ENCODE data around the gene ALDH8A1. TPM values are rescaled to one million over a fixed set of nuclear protein-coding genes. Genes with fewer than 3 reads are reported as not detected.

The ALDH8A1 gene
- total and polyA plus RNA-seq, 2 of the 8 experiments (the other 6 are each of a cell fraction or from before 2014, with no cell fraction given): 0.08 to 0.28 TPM

DNA sequence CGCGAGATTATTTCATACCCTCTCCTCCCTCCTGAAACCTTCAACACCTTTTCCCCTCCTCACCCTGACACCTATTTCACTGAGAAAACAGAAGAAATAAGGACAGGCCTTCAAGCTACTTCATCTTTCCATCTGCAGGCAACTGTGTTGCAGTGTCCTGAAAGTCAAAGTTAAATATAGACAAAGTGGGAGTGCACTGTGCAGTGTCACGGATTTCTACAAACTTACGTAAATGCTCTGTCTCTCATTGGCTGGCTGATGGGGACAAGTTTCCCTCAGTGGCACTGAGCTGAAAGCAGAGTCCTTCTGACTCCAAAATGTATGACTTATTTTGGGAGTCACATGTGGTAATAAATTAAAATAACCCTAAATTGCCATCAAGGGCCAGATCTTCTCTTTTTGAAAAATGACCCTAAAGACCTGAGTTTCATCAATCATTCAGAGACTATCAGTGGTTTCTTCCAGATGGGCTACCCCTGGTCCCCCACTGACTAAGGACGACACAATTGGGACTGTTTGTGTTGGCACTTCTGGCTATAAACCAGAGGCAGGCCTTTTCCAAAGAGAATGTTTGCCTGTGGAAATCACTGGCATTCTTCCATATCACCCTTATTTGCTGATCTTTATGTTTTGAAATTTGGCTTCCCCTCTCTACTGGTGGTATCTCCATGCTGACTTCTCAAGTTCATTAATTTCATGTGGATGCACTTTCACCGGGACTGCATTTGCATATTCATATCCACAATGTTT lies 21.6 kb downstream of the ALDH8A1 start:
- no peak for DNase-seq (ENCODE audit: low read depth in 1 of 2, low spot score in 2 of 2)
- no peaks in the 10 kb centered on the region for H3K79me1 ChIP-seq (ENCODE audit: low read depth, low read length)
- no peaks in the 10 kb centered on the region for H4K20me1 ChIP-seq (replicated peaks in 1 of 2; ENCODE audit: control insufficient read depth in 1 of 2, insufficient read depth in 2 of 2, low read length in 2 of 2)
- POLR2A ChIA-PET (ENCODE audit: partially characterized antibody): no interaction called here
- FAIRE-seq: no peak
- H3K36me3 ChIP-seq (ENCODE audit: control insufficient read depth in 2 of 4, insufficient read depth in 4 of 4, low read length in 3 of 4): no peaks in the 10 kb centered on the region
- H3K23ac ChIP-seq (ENCODE audit: insufficient read length): no peak overlapping the region
- no peak overlapping the region for H2AK5ac ChIP-seq (ENCODE audit: low read depth, low read length)
- H3K9me3 ChIP-seq (ENCODE audit: insufficient read depth in 2 of 2, low read depth in 1 of 2, low read length in 1 of 2): no peaks in the 10 kb centered on the region
- H3K56ac ChIP-seq (replicated peaks; ENCODE audit: insufficient read length, low read depth, low read length): no peak overlapping the region
- 87% methylated on average over 6 of the region's 6 CpGs; no CpG with 5 or more reads in 1 of the 2 experiments for WGBS, 2 experiments (ENCODE audit: extremely low coverage in 1 of 2, insufficient coverage in 1 of 2, insufficient read length in 1 of 2, insufficient replicate concordance in 2 of 2, low coverage in 1 of 2, low lambda C conversion rate in 2 of 2, missing lambda C conversion rate in 1 of 2)
- no peak overlapping the region for H4K91ac ChIP-seq (replicated peaks; ENCODE audit: insufficient read length, low read length)
- H3K4me2 ChIP-seq (ENCODE audit: insufficient read depth in 1 of 2, low read depth in 2 of 2, low read length in 2 of 2): no peak overlapping the region
- H2BK5ac ChIP-seq (ENCODE audit: low read depth, low read length): no peak overlapping the region
- no peak overlapping the region for H3K18ac ChIP-seq (ENCODE audit: extremely low read depth, low read length)
- H2BK12ac ChIP-seq (ENCODE audit: low read depth, low read length): no peak overlapping the region
- H2BK20ac ChIP-seq (ENCODE audit: low read length): no peak overlapping the region
- H2AFZ ChIP-seq (ENCODE audit: low read length): no peak overlapping the region
- no peak overlapping the region for H2BK120ac ChIP-seq (replicated peaks; ENCODE audit: low read depth, low read length)
- H3K27me3 ChIP-seq (replicated peaks in 1 of 4; ENCODE audit: control insufficient read depth in 3 of 4, extremely low read depth in 1 of 4, insufficient read depth in 3 of 4, low read length in 3 of 4): no peaks in the 10 kb centered on the region
- H2BK15ac ChIP-seq (ENCODE audit: low read length): no peak overlapping the region
- H3K9ac ChIP-seq (replicated peaks in 1 of 4; ENCODE audit: extremely low read depth in 1 of 4, low read depth in 3 of 4, low read length in 3 of 4): no peak overlapping the region
- no peak for TF ChIP-seq SAP30 (IDR thresholded peaks at IDR 0.05; ENCODE audit: insufficient read depth, insufficient replicate concordance, low read length)
- no peak for TF ChIP-seq SIX5 (IDR thresholded peaks at IDR 0.05; ENCODE audit: low read depth, low read length)
- no peak for TF ChIP-seq ASH2L (IDR thresholded peaks at IDR 0.05; ENCODE audit: low read length)
- TF ChIP-seq NANOG (IDR thresholded peaks at IDR 0.05; ENCODE audit: insufficient read depth, low read depth, low read length, poor library complexity, severe bottlenecking): no peak
- no peak for TF ChIP-seq PHF8 (conservative IDR thresholded peaks at IDR 0.05; ENCODE audit: low read depth, low read length)
- no peak for TF ChIP-seq SP4 (IDR thresholded peaks at IDR 0.05; ENCODE audit: low read length)
- H4K5ac ChIP-seq (ENCODE audit: insufficient read length, low read depth, low read length): no peak overlapping the region
- no peak overlapping the region for H3K4ac ChIP-seq (replicated peaks; ENCODE audit: insufficient read length, low read depth, low read length)
- no peak overlapping the region for H3K27ac ChIP-seq (ENCODE audit: low read depth, low read length)
- no peaks in the 10 kb centered on the region for H3K23me2 ChIP-seq (ENCODE audit: low read depth, low read length)
- H3K79me2 ChIP-seq (ENCODE audit: control insufficient read depth in 1 of 2, insufficient read depth in 2 of 2, low read length in 2 of 2): no peaks in the 10 kb centered on the region
- CTCF ChIA-PET (ENCODE audit: partially characterized antibody): interaction anchor here (0.8 to 4.6 kb wide), 8 partner anchors 9 to 805 kb away, joined by 3 to 38 read pairs (median 3); partner anchors contain the start of gene ALDH8A1
- no peak overlapping the region for H4K8ac ChIP-seq (ENCODE audit: extremely low read depth, insufficient read depth, low read length)
- no peaks in the 10 kb centered on the region for H3K4me1 ChIP-seq (replicated peaks in 1 of 4; ENCODE audit: control insufficient read depth in 3 of 4, insufficient read depth in 4 of 4, low read length in 3 of 4)
- no peak overlapping the region for H3K14ac ChIP-seq (ENCODE audit: insufficient read length)
- H3K4me3 ChIP-seq (ENCODE audit: extremely low read depth in 1 of 4, insufficient read depth in 2 of 4, low read depth in 3 of 4, low read length in 4 of 4): no peak overlapping the region
